ENCODE data around the gene PNLIPRP1.

The PNLIPRP1 gene

DNA sequence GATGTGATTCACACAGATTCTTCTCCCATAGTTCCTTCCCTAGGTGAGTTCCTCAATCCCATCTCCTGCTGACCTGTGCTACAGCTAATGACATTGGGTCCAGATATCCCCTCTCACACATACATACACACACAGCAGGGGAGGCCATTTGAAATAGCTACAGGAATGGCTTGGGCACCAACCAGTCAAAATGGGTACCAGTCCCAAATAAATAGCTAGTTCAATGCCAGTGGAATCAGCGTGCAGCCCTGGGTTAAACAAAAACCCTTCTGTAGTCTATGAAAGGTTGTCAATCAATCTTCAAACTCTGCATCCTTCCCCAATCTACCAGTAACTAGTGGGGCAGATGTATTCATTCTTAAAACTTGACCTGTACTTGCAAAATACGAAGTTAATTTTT lies 39.3 kb downstream of the PNLIPRP1 start:
- no peak for DNase-seq (ENCODE audit: low spot score)
- Mint-ChIP-seq H3K27me3 (ENCODE audit: low read depth) (peaks cover 4% of the 10 kb centered on the region), H3K27ac (no peak overlapping the region), H3K9me3 (no peaks in the 10 kb centered on the region), H3K4me1 (ENCODE audit: low read depth) (no peaks in the 10 kb centered on the region), H3K36me3 (ENCODE audit: low read depth) (no peaks in the 10 kb centered on the region), H3K4me3 (no peak overlapping the region)

DNA sequence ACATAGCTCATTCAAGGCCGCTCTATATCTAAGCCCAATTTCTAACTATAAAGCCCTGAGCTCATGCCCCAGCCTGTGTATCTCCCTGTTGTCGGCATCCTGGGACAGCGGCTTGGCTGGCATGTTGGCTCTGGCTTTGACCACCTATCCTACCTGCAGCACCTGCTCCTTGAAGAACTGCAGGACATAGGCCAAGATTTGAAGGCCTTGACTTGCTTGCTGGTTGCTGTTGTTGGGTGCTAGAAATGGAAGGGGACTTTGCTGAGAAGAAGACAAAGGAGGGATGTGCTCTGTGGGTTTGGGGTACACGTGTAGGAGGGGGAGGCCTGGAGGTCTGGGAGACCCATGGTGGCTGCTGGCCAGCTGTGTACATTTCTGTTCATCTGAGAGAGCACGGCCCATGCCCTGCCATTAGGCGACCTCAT lies 41.1 kb downstream of the PNLIPRP1 start:
- peaks cover 2% of the 10 kb centered on the region for H3K27me3 Mint-ChIP-seq (ENCODE audit: low read depth)
- no peak overlapping the region for H3K4me3 Mint-ChIP-seq
- DNase-seq (ENCODE audit: low spot score), result no peak
- H3K4me1 Mint-ChIP-seq (ENCODE audit: low read depth), result no peaks in the 10 kb centered on the region
- H3K36me3 Mint-ChIP-seq (ENCODE audit: low read depth), result no peaks in the 10 kb centered on the region
- H3K9me3 Mint-ChIP-seq, result no peaks in the 10 kb centered on the region
- no peak overlapping the region for H3K27ac Mint-ChIP-seq

DNA sequence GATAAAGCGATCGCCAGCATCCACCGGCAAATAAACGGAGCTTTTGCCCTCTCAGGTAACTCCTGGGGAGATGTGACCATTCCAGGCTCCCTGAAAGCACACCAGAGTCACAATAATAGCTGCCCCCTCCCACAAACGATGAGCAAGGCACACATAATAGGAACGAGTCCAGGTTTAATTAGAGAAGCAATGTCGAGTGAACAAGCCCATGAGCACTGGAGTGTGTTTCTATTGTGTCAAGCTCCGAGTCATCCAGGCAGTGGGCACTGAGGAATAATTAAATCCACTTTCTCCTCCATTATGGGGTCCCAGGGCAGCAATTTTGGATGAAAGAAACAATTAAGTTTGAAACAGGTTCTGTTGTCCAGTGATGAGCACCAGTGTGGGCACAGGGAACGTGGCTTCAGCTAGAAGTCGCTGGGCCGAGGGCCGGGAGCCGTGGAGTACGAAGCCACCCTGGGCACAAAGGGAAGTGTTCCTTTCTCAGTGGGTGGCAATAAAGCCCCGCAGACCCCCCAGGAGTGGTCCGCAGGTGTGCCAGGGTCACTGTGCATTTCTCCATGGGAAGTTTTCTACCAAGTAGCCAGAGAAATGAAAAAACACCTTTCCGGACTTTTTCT lies 41.9 kb downstream of the PNLIPRP1 start:
- no peak for DNase-seq (ENCODE audit: low spot score)
- Mint-ChIP-seq H3K4me1 (ENCODE audit: low read depth) (no peaks in the 10 kb centered on the region), H3K9me3 (no peaks in the 10 kb centered on the region)

DNA sequence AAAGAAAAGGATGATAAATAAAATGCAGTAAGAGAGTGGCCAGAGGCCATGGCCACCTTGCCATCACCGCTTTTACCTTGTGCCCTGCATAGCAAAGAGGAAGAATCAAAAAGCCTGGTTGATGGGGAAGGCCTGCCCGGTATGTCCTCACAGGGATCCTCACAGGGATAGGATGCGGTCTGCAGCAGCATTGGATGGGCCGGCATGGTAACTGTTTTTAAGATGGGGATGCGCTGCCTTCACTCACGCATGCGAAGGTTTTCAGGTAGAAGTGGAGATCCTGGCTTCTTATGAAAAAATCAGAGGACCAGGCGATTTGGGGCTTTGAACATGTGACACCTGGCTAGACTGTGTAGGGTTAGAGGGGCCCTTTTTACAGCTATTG lies 42.4 kb downstream of the PNLIPRP1 start:
- Mint-ChIP-seq H3K27me3 (ENCODE audit: low read depth) (peaks cover 2% of the 10 kb centered on the region), H3K4me3 (no peak overlapping the region), H3K36me3 (ENCODE audit: low read depth) (no peaks in the 10 kb centered on the region), H3K9me3 (no peaks in the 10 kb centered on the region), H3K4me1 (ENCODE audit: low read depth) (no peaks in the 10 kb centered on the region), H3K27ac (no peak overlapping the region)
- no peak for DNase-seq (ENCODE audit: low spot score)

More for the DNA sequence above, 41.9 kb downstream of the PNLIPRP1 start:
- H3K4me3 Mint-ChIP-seq, result no peak overlapping the region
- no peaks in the 10 kb centered on the region for H3K36me3 Mint-ChIP-seq (ENCODE audit: low read depth)
- peaks cover 2% of the 10 kb centered on the region for H3K27me3 Mint-ChIP-seq (ENCODE audit: low read depth)
- H3K27ac Mint-ChIP-seq, result no peak overlapping the region

DNA sequence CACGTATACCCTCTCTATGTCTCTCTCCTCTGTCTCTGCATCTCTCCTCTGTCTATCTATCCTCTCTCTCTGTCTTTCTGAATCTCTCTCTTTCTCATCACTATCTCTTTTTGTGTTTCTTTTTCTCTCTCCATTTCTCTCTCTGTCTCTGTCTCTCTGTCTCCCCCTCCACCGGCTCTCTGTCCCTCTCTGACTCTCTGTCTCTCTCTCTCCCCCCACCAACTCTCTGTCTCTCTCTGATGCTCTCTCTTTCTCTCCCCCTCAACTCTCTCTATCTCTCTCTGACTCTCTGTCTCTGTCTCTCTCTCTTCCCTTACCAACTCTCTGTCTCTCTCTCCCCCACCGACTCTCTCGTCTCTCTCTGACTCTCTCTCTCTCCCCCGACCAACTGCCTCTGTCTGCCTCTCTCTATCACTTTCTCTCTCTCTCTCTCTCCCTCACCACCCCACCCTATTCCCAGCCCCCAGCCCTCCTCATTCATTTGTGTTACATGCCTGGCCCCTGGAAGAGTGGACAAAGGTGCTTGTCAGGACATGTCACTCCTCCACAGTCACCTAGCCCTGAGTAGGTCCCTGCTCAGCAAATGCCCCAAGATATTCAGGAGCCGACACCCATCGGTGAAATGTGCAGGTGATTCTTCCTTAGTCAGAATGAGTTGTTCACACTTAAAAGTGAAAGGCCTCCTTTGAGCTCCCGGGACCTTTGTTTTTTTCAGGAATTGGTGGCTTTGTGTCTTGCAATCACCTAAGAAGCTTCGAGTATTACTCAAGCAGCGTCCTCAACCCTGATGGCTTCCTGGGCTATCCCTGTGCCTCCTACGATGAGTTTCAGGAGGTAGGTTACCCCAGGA lies 43.6 kb downstream of the PNLIPRP1 start:
- H3K4me1 Mint-ChIP-seq (ENCODE audit: low read depth), result no peaks in the 10 kb centered on the region

DNA sequence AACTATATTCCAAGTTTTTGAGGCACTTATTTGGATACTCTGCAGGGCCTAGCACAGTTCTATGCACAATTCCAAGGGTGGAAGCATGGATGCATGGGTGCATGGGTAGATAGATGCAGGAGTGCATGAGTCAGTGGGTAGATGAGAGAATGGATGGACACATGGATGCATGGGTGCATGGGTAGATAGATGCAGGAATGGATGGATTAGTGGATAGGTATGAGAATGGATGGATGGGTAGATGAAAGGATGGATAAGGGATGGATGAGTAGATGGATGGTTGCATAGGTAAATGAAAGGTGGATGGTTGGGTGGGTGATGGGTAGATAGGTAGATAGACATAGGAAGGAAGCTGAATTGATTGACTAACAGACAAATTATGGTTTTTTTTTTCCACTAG lies 45.6 kb downstream of the PNLIPRP1 start:
- Mint-ChIP-seq H3K4me3 (no peak overlapping the region), H3K27me3 (ENCODE audit: low read depth) (peaks cover 2% of the 10 kb centered on the region), H3K4me1 (ENCODE audit: low read depth) (no peaks in the 10 kb centered on the region), H3K36me3 (ENCODE audit: low read depth) (no peaks in the 10 kb centered on the region), H3K9me3 (peaks cover 8% of the 10 kb centered on the region), H3K27ac (no peak overlapping the region)
- DNase-seq (ENCODE audit: low spot score), result no peak

More for the DNA sequence above, 43.6 kb downstream of the PNLIPRP1 start:
- Mint-ChIP-seq H3K9me3 (no peaks in the 10 kb centered on the region), H3K36me3 (ENCODE audit: low read depth) (no peaks in the 10 kb centered on the region), H3K27ac (no peak overlapping the region), H3K4me3 (no peak overlapping the region), H3K27me3 (ENCODE audit: low read depth) (peaks cover 2% of the 10 kb centered on the region)
- no peak for DNase-seq (ENCODE audit: low spot score)

DNA sequence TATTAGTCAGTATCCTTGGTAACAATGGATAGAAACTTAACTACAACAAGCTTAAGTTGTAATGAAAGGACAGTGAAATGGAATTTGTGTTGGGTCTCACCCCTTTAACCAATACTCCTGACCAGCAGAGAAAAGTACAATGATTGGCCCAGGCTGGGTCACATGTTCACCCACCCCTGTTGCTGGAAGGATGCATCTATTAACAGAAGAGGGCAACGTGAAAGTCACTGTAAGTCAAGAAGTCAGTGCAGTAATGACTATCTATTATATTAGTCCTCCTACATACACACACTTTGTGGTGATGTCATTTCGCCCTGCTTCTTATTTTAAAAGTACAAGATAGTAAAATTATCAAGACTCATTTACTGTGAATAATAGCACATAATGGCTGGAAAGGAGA lies 46.2 kb downstream of the PNLIPRP1 start:
- H3K27ac Mint-ChIP-seq, result no peak overlapping the region
- H3K36me3 Mint-ChIP-seq (ENCODE audit: low read depth), result no peaks in the 10 kb centered on the region
- DNase-seq (ENCODE audit: low spot score), result no peak
- peaks cover 2% of the 10 kb centered on the region for H3K27me3 Mint-ChIP-seq (ENCODE audit: low read depth)
- H3K4me1 Mint-ChIP-seq (ENCODE audit: low read depth), result no peaks in the 10 kb centered on the region
- H3K4me3 Mint-ChIP-seq, result no peak overlapping the region
- H3K9me3 Mint-ChIP-seq, result peaks cover 8% of the 10 kb centered on the region

DNA sequence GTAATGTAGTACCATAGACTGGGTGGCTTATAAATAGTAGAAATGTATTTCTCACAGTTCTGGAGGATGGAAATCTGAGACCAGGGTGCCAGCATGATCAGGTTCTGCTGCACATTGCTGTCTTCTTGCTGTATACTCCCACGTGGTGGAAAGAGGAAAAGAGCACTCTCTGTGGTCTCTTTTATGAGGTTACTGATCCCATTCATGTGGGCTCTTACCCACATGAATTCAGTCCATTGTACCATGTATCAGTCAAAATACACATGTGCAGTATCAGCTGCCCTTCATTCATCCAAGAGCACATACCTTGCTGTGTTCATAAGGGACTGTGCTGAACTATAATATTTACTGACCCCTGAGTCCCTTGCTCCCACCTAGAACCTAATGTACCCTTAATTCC lies 47.1 kb downstream of the PNLIPRP1 start:
- H3K27me3 Mint-ChIP-seq (ENCODE audit: low read depth), result peaks cover 2% of the 10 kb centered on the region
- peaks cover 8% of the 10 kb centered on the region for H3K9me3 Mint-ChIP-seq
- no peak overlapping the region for H3K4me3 Mint-ChIP-seq
- no peak overlapping the region for H3K27ac Mint-ChIP-seq
- no peaks in the 10 kb centered on the region for H3K36me3 Mint-ChIP-seq (ENCODE audit: low read depth)
- DNase-seq (ENCODE audit: low spot score), result no peak
- no peaks in the 10 kb centered on the region for H3K4me1 Mint-ChIP-seq (ENCODE audit: low read depth)

DNA sequence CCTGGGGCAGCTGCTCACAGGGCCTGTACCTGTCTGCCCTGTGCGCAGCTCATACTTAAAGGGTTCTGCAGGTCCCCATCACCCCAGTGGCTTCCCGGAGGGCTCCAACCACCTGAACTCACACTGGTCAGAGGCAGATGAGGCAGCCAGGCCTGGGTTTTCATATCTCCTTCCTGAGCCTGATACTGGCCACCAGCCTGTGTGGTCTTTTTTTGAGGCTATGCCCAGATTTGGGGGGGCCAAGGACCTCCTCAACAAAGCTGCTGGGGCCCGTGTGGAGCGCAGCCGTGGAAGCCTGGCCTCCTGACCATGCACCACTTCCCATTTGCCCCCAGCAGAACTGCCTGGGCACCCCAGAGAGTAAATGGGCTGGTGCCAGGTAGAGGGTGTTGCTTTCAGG lies 55.7 kb downstream of the PNLIPRP1 start:
- H3K27ac Mint-ChIP-seq, result no peak overlapping the region
- H3K36me3 Mint-ChIP-seq (ENCODE audit: low read depth), result no peaks in the 10 kb centered on the region
- no peaks in the 10 kb centered on the region for H3K9me3 Mint-ChIP-seq
- no peaks in the 10 kb centered on the region for H3K4me1 Mint-ChIP-seq (ENCODE audit: low read depth)
- H3K27me3 Mint-ChIP-seq (ENCODE audit: low read depth), result no peaks in the 10 kb centered on the region
- no peak overlapping the region for H3K4me3 Mint-ChIP-seq
- no peak for DNase-seq (ENCODE audit: low spot score)

DNA sequence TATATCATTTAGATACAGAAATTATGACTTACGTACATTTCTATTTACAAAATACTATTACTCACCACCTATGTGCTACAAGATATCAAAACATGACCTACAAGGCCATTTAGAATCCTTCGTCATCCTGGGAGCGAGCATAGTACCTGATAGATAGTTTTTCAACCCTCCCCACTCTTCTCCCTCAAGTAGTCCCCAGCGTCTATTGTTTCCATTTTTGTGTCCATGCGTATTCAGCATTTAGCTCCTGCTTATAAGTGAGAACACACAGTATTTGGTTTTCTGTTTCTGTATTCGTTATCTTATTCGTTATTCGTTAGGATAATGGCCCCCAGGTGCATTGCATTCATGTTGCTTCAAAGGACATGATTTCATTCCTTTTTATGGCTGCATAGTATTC lies 58.1 kb downstream of the PNLIPRP1 start:
- Mint-ChIP-seq H3K9me3 (no peaks in the 10 kb centered on the region), H3K36me3 (ENCODE audit: low read depth) (no peaks in the 10 kb centered on the region), H3K4me3 (no peak overlapping the region), H3K27ac (no peak overlapping the region), H3K27me3 (ENCODE audit: low read depth) (no peaks in the 10 kb centered on the region), H3K4me1 (ENCODE audit: low read depth) (no peaks in the 10 kb centered on the region)
- no peak for DNase-seq (ENCODE audit: low spot score)

DNA sequence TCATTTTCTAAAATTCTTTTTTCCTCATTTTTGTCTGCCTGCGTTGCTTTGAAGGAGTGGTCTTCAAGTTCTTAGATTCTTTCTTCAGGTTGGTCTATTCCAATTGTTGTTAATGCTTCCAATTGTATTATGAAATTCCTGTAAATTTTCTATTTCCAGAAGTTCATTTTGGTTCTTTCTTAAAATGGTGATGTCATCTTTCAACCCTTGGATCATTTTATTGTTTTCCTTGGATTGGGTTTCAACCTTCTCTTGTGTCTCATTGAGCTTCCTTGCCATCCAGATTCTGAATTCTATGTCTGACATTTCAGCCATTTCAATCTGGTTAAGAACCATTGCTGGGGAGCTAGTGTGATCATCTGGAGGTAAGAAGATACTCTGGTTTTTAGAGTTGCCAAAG lies 63.1 kb downstream of the PNLIPRP1 start:
- H3K4me1 Mint-ChIP-seq (ENCODE audit: low read depth), result no peaks in the 10 kb centered on the region

DNA sequence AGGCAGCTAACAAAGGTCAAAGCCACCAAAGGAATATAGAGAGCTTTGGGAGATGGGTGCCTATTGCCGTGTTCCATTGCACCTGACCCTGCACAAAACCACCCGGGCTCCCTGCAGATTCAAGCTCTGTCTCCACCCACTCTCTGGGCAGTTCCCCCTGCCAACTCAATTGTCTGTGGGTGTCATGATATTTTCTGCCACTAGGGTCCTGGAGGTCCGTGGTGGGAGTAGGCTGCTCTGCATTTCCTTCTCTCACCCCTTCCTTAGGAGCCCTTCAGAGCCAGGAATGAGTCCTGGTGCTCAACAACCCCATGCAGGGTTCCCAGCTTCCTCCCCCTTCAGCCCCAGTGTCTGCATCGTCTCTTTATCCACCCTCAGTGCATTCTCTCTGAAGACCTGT lies 64.1 kb downstream of the PNLIPRP1 start:
- Mint-ChIP-seq H3K36me3 (ENCODE audit: low read depth) (no peaks in the 10 kb centered on the region), H3K4me1 (ENCODE audit: low read depth) (no peaks in the 10 kb centered on the region), H3K4me3 (no peak overlapping the region), H3K27me3 (ENCODE audit: low read depth) (no peaks in the 10 kb centered on the region), H3K9me3 (no peaks in the 10 kb centered on the region), H3K27ac (no peak overlapping the region)
- DNase-seq (ENCODE audit: low spot score), result no peak

More for the DNA sequence above, 63.1 kb downstream of the PNLIPRP1 start:
- no peak for DNase-seq (ENCODE audit: low spot score)
- Mint-ChIP-seq H3K4me3 (no peak overlapping the region), H3K27me3 (ENCODE audit: low read depth) (no peaks in the 10 kb centered on the region), H3K9me3 (no peaks in the 10 kb centered on the region), H3K36me3 (ENCODE audit: low read depth) (no peaks in the 10 kb centered on the region), H3K27ac (no peak overlapping the region)

DNA sequence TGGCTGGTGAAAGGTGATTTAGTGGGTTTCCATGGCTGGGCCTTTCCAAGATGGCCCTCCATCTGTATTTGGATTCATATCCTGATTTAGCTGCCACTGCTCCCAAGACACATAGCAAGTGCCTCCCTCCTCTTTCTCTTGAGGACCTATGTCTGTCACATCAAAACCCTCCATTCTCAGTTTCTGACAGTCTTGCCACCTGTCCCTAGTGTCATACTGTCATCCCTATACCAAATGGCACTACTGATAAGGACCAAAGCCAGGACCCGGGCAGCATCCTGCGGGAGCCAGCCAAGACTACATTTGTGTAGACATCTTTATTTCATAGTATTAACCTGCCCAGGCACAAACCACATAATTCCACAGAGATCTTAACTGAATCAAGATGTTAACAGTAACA lies 64.8 kb downstream of the PNLIPRP1 start:
- Mint-ChIP-seq H3K27me3 (ENCODE audit: low read depth) (no peaks in the 10 kb centered on the region), H3K4me1 (ENCODE audit: low read depth) (no peaks in the 10 kb centered on the region), H3K9me3 (no peaks in the 10 kb centered on the region), H3K4me3 (no peak overlapping the region), H3K27ac (no peak overlapping the region), H3K36me3 (ENCODE audit: low read depth) (no peaks in the 10 kb centered on the region)
- no peak for DNase-seq (ENCODE audit: low spot score)

DNA sequence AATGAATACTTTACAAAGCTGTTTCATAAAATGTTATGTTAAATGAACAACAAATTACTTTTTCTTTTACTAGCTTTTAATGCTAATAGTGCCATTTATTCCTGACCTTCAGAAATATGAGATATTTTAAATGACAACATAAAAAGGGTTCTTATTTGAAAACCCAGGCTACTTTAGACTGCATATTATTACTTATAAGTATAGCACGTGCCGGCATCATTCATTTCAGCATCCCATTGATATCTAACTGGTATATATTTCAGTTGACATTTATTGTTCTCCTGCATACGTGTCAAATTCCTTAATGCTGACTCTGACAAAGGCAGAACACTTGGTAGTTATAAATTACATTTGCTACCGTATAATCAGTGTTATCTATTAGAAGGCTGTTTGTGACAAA lies 65.3 kb downstream of the PNLIPRP1 start:
- no peak overlapping the region for H3K4me3 Mint-ChIP-seq
- H3K9me3 Mint-ChIP-seq, result no peaks in the 10 kb centered on the region
- H3K27ac Mint-ChIP-seq, result no peak overlapping the region
- DNase-seq (ENCODE audit: low spot score), result no peak
- H3K36me3 Mint-ChIP-seq (ENCODE audit: low read depth), result no peaks in the 10 kb centered on the region
- no peaks in the 10 kb centered on the region for H3K27me3 Mint-ChIP-seq (ENCODE audit: low read depth)
- no peaks in the 10 kb centered on the region for H3K4me1 Mint-ChIP-seq (ENCODE audit: low read depth)
